Endothelial cell of umbilical vein (primary cell): ENCODE results near the gene CGNL1. TPM values are rescaled to one million over a fixed set of nuclear protein-coding genes. Genes with fewer than 3 reads are reported as not detected.
A peak's percentile ranks its signal among the peaks of the same experiment; 100 is the strongest.

Experiments used
- BruUV-seq: library from RNA; stranded (reverse); fragments of 400-500 nt; replicated peaks from 2 replicates; lab custom pipeline; 2021; lab: Mats Ljungman, UMichigan
- CTCF ChIA-PET: fragments of 300-600, 350-600 bp; sonication (Branson Sonifier 250); formaldehyde crosslinking; loops from one replicate; lab custom pipeline; 2021; ENCODE audit warnings: antibody characterized with exemption, inconsistent platforms; lab: Charles Lee
- POLR2A ChIA-PET: fragments of 300-600, 350-600 bp; sonication (Branson Sonifier 250); formaldehyde crosslinking; loops from one replicate; lab custom pipeline; 2021; ENCODE audit warnings: antibody characterized with exemption, inconsistent platforms; lab: Charles Lee
- DNase-seq: peaks from one replicate; pipeline ENCODE4 v3.0.0-alpha.2; 2011; ENCODE audit warnings: low read depth, low spot score
- FAIRE-seq: peaks from 2 replicates; lab custom pipeline; 2011; peaks lifted over from hg19 to GRCh38; lab: Jason Lieb, UNC
- H2AFZ ChIP-seq: 2 replicates; pipeline ENCODE4 v1.6.0; 2012; ENCODE audit warnings: low read depth, low read length, control low read depth, inconsistent platforms
- H3K27ac ChIP-seq: 2 replicates; pipeline ENCODE4 v1.5.1; 2011; ENCODE audit warnings: low read depth, mild to moderate bottlenecking, control low read depth, low read length, moderate library complexity; ENCODE audit not compliant: insufficient read depth
- H3K27me3 ChIP-seq, 2 experiments: 2 replicates each; pipeline versions ENCODE4 v1.6.0 to v1.6.1; 2011; ENCODE audit warnings: low read length in 2 of 2, mixed read lengths in 1 of 2; ENCODE audit not compliant: control insufficient read depth in 2 of 2, insufficient read depth in 2 of 2
- H3K36me3 ChIP-seq, 2 experiments: 2 replicates in 1 of 2; 3 replicates in 1 of 2; pipeline ENCODE4 v1.5.1; 2011; ENCODE audit warnings: low read length in 2 of 2, mild to moderate bottlenecking in 1 of 2, moderate library complexity in 1 of 2; ENCODE audit not compliant: control insufficient read depth in 2 of 2, insufficient read depth in 2 of 2; ENCODE audit errors: extremely low read depth in 1 of 2
- H3K4me1 ChIP-seq: 3 replicates; pipeline ENCODE4 v1.5.1; 2011; ENCODE audit warnings: mild to moderate bottlenecking, low read length; ENCODE audit not compliant: control insufficient read depth, insufficient read depth; ENCODE audit errors: extremely low read depth
- H3K4me2 ChIP-seq: 2 replicates; pipeline ENCODE4 v1.6.1; 2011; ENCODE audit warnings: low read length, control low read depth, mixed read lengths; ENCODE audit not compliant: insufficient read depth
- H3K4me3 ChIP-seq, 3 experiments: fragments of 200-600 bp in 1 of 3; sonication (generic), shearing (Covaris generic) in 1 of 3; replicated peaks in 1 of 3; 2 replicates each; pipeline ENCODE4 v1.5.1; 2011 to 2016; ENCODE audit warnings: control low read depth in 3 of 3, low read length in 3 of 3, mild to moderate bottlenecking in 2 of 3, inconsistent platforms in 1 of 3, low read depth in 1 of 3, moderate library complexity in 1 of 3; ENCODE audit not compliant: insufficient read depth in 1 of 3
- H3K79me2 ChIP-seq: 2 replicates; pipeline ENCODE4 v1.6.0; 2012; ENCODE audit warnings: low read length, inconsistent platforms; ENCODE audit not compliant: control insufficient read depth, insufficient read depth
- H3K9ac ChIP-seq: replicated peaks from 2 replicates; pipeline ENCODE3; 2011; ENCODE audit warnings: low read length, control low read depth; ENCODE audit not compliant: insufficient read depth; ENCODE audit errors: extremely low read depth
- H3K9me1 ChIP-seq: replicated peaks from 3 replicates; pipeline ENCODE4 v1.6.0; 2011; ENCODE audit warnings: mild to moderate bottlenecking, low read length; ENCODE audit not compliant: control insufficient read depth, insufficient read depth; ENCODE audit errors: extremely low read depth
- H3K9me3 ChIP-seq: replicated peaks from 2 replicates; pipeline ENCODE4 v1.5.1; 2012; ENCODE audit warnings: low read length, inconsistent platforms; ENCODE audit not compliant: control insufficient read depth, insufficient read depth
- H4K20me1 ChIP-seq: replicated peaks from 2 replicates; pipeline ENCODE3; 2011; ENCODE audit warnings: mild to moderate bottlenecking, low read length; ENCODE audit not compliant: control insufficient read depth, insufficient read depth; ENCODE audit errors: extremely low read depth
- EZH2 ChIP-seq: IDR thresholded peaks from 2 replicates; pipeline ENCODE4 v1.6.1; 2012; ENCODE audit warnings: borderline replicate concordance, low read depth, mild to moderate bottlenecking, moderate library complexity, low read length, inconsistent platforms; ENCODE audit not compliant: severe bottlenecking
- FOS ChIP-seq: IDR thresholded peaks from 2 replicates; pipeline ENCODE4 v1.6.1; 2011; ENCODE audit warnings: mild to moderate bottlenecking, low read length, moderate library complexity, borderline replicate concordance; ENCODE audit not compliant: insufficient read depth
- GATA2 ChIP-seq: IDR thresholded peaks from 2 replicates; pipeline ENCODE4 v1.7.0; 2011; ENCODE audit warnings: low read depth, mild to moderate bottlenecking, moderate library complexity, mixed read lengths, low read length; ENCODE audit not compliant: insufficient read length, insufficient read depth
- JUN ChIP-seq: IDR thresholded peaks from 2 replicates; pipeline ENCODE4 v1.6.1; 2011; ENCODE audit warnings: borderline replicate concordance, low read depth; ENCODE audit not compliant: insufficient read length, insufficient read depth
- MAX ChIP-seq: IDR thresholded peaks from 2 replicates; pipeline ENCODE4 v1.6.1; 2011; ENCODE audit not compliant: insufficient read depth, insufficient read length
- MYC ChIP-seq: IDR thresholded peaks from one replicate; pipeline ENCODE4 v1.6.1; 2011; ENCODE audit warnings: mild to moderate bottlenecking, low read depth, low read length
- POLR2A ChIP-seq: IDR thresholded peaks from 2 replicates; pipeline ENCODE4 v1.6.1; 2012; ENCODE audit warnings: low read depth, mild to moderate bottlenecking, control low read depth, low read length
- POLR2AphosphoS5 ChIP-seq: IDR thresholded peaks from 2 replicates; pipeline ENCODE4 v1.6.1; 2012; ENCODE audit warnings: low read depth, mild to moderate bottlenecking, control low read depth, low read length, moderate library complexity; ENCODE audit not compliant: insufficient read depth
- dilution Hi-C: fragments of 300-500 bp; cut with MboI; formaldehyde crosslinking; loops from one replicate; pipeline ENCODE4 v1.15.0; 2019; ENCODE audit warnings: low sequenced_read_pairs; ENCODE audit not compliant: extremely low pct_ligation_motif_present
- intact Hi-C: fragments of 100-400 bp; cut with micrococcal nuclease; formaldehyde crosslinking; loops from one replicate; pipeline ENCODE4 v1.10.0; 2022
- polyA plus RNA-seq, 4 experiments: library from polyadenylated mRNA; depleted of rRNA in 3 of 4; stranded (reverse) in 3 of 4; unstranded in 1 of 4; fragments of >200 nt; gene quantifications; 2 replicates each; pipeline versions ENCODE4 v1.2.1 to v1.2.3, GENCODE V29; 2011 to 2012; ENCODE audit warnings: missing spikeins in 1 of 4
- total RNA-seq: library from RNA; stranded (reverse); gene quantifications from 2 replicates; pipeline ENCODE4 v1.2.3, GENCODE V29; 2021
- TF ChIP-seq, protein P1 (sequence below), 2 donors: IDR thresholded peaks; 1 replicate in 1 of 2; 2 replicates in 1 of 2; pipeline ENCODE4 v1.5.1; 2011; ENCODE audit warnings: low read length in 2 of 2, mild to moderate bottlenecking in 2 of 2, moderate library complexity in 2 of 2, control low read depth in 1 of 2, inconsistent platforms in 1 of 2, low read depth in 1 of 2; ENCODE audit not compliant: insufficient read depth in 1 of 2; ENCODE audit errors: extremely low read depth in 1 of 2

CGNL1 gene
- total and polyA plus RNA-seq, 2 donors (not counting 3 experiments of a cell fraction or from before 2014, with no cell fraction given): 6.9 to 27.1 TPM

DNA sequence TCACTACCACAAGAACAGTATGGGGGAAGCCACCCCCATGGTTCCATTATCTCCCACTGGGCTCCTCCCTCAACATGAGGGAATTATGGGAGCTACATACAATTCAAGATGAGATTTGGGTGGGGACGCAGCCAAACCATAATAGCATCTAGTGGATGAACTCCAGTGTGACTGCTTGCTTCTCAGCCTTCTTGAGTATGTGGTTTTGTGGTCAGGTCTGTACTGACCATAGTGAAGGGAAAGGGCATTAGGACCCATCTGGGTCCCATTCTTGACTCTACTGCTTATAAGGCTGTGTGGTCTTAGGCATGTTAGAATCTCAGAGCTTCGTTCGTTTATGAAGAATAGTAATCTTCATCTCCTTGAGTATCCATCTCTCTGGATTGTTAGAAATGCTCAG lies 81.4 kb downstream of the CGNL1 start:
- intact Hi-C loops: loop anchor here (1.0 to 5.0 kb wide), 2 partner anchors 50 to 64 kb away; no protein-coding TSS in a partner anchor
- TF ChIP-seq EZH2 (no peak), MAX (no peak), MYC (no peak), JUN (no peak), POLR2AphosphoS5 (no peak), POLR2A (no peak), FOS (no peak), GATA2 (no peak)
- TF ChIP-seq, protein P1, sequence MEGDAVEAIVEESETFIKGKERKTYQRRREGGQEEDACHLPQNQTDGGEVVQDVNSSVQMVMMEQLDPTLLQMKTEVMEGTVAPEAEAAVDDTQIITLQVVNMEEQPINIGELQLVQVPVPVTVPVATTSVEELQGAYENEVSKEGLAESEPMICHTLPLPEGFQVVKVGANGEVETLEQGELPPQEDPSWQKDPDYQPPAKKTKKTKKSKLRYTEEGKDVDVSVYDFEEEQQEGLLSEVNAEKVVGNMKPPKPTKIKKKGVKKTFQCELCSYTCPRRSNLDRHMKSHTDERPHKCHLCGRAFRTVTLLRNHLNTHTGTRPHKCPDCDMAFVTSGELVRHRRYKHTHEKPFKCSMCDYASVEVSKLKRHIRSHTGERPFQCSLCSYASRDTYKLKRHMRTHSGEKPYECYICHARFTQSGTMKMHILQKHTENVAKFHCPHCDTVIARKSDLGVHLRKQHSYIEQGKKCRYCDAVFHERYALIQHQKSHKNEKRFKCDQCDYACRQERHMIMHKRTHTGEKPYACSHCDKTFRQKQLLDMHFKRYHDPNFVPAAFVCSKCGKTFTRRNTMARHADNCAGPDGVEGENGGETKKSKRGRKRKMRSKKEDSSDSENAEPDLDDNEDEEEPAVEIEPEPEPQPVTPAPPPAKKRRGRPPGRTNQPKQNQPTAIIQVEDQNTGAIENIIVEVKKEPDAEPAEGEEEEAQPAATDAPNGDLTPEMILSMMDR (IDR thresholded peaks at IDR 0.05; ENCODE audit: extremely low read depth in 1 of 2, insufficient read depth in 1 of 2, low read depth in 1 of 2, low read length in 2 of 2): no peak
- no peak for DNase-seq
- ChIA-PET CTCF (interaction anchor here (1.2 kb wide), 1 partner anchor 21 kb away, joined by 3 read pairs; no protein-coding TSS in a partner anchor), POLR2A (interaction anchor here (0.6 kb wide), 1 partner anchor 1664 kb away, joined by 3 read pairs; no protein-coding TSS in a partner anchor)
- Histone ChIP-seq H3K27ac (no peak overlapping the region), H3K4me1 (peaks cover 29% of the 10 kb centered on the region), H3K27me3 (no peaks in the 10 kb centered on the region), H3K79me2 (no peaks in the 10 kb centered on the region), H3K4me2 (peak overlapping the region; percentile 73), H4K20me1 (no peaks in the 10 kb centered on the region), H3K9me3 (no peaks in the 10 kb centered on the region), H2AFZ (no peak overlapping the region), H3K9ac (no peak overlapping the region), H3K9me1 (no peaks in the 10 kb centered on the region), H3K4me3 (no peak overlapping the region), H3K36me3 (no peaks in the 10 kb centered on the region)
- dilution Hi-C loops: no loop called here
- no TSS peak for BruUV-seq
- FAIRE-seq: no peak
